ENCODE results near the gene FNBP1. TPM values are rescaled to one million over a fixed set of nuclear protein-coding genes. Genes with fewer than 3 reads are reported as not detected.

FNBP1 gene
- total RNA-seq (2014; rRNA removed; shearing (Covaris generic)): 35.8 and 44.0 TPM in 2 replicates

GRCh38 chr9:130042885-130043653 is at the start of gene FNBP1:
Gene FNBP1 (minus strand): TSS chr9:130043189. CDS start chr9:130042975, 214 bp downstream.

DNA sequence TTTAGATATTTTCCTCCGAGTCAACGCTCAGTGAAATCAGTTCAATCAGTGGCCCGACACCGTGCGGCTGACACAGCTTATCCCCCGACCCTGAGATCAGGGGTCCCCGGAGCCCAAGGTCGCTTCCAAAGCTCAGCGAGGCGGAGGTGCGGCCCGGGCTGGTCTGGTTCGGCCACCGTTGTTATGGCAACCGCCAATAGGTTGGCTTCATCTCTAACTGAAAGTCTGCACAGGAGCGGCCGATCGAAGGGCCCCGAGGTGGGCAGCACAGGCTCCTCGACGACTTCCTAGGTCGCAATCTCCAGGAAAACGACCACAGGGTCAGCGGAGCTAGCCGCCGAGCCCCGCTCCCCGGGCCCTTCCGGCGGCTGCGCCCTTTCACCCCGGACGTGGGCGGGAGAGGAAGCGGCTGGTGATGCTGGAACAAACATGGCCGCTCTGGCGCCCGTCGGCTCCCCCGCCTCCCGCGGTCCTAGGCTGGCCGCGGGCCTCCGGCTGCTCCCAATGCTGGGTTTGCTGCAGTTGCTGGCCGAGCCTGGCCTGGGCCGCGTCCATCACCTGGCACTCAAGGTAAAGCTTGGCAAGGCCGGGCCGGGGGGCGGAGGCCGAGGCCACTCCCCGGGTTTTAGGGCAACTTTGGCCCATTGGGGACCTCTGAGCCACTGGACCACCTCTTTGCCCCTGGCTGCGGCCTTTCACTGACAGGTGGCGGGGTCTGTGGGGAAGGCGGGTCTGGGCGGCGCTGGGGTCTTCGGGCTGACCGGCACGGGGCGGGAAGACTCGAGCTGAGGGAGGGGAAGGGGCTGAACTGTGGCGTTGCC is 10.7 kb upstream of the FNBP1 start, which contains the start of gene GPR107:
Gene GPR107, plus strand, starts transcription at position 403 of the 821 bp plus-strand sequence. Its CDS starts 27 bp downstream, at position 430.

Small RNA genes lying within 50 kb of the gene (small RNA-seq; reads per million reads assigned to genes)
- not detected for gene MIR6855

Other genes starting within 250 kb of the FNBP1 start
- gene TOR1B, start 240.0 kb downstream of the FNBP1 start, total RNA-seq (2014; rRNA removed; shearing (Covaris generic)): 23.6 and 30.3 TPM in 2 replicates
- 50.8 and 53.3 TPM in 2 replicates for gene TOR1A, start 219.1 kb downstream of the FNBP1 start, total RNA-seq (2014; rRNA removed; shearing (Covaris generic))
- 61.0 and 71.9 TPM in 2 replicates for gene C9orf78, start 207.9 kb downstream of the FNBP1 start, total RNA-seq (2014; rRNA removed; shearing (Covaris generic))
- 17.0 and 20.4 TPM in 2 replicates for gene USP20, start 207.7 kb downstream of the FNBP1 start, total RNA-seq (2014; rRNA removed; shearing (Covaris generic))
- 14.8 and 18.8 TPM in 2 replicates for gene GPR107, start 10.7 kb upstream of the FNBP1 start, total RNA-seq (2014; rRNA removed; shearing (Covaris generic))
- 27.7 and 28.5 TPM in 2 replicates for gene NCS1, start 129.2 kb upstream of the FNBP1 start, total RNA-seq (2014; rRNA removed; shearing (Covaris generic))
- 0.23 and 0.29 TPM in 2 replicates for gene HMCN2, start 222.6 kb upstream of the FNBP1 start, total RNA-seq (2014; rRNA removed; shearing (Covaris generic))